Skeletal muscle satellite cell (primary cell): ENCODE results near the gene OSCP1. TPM values are rescaled to one million over a fixed set of nuclear protein-coding genes. Genes with fewer than 3 reads are reported as not detected.

Experiments used
- H3K27me3 ChIP-seq: 2 replicates; pipeline ENCODE4 v1.7.0; 2013; ENCODE audit warnings: low read length; ENCODE audit not compliant: control insufficient read depth, insufficient read depth
- H3K36me3 ChIP-seq: 2 replicates; pipeline ENCODE4 v1.7.0; 2013; ENCODE audit warnings: mild to moderate bottlenecking, control low read depth, low read length; ENCODE audit not compliant: insufficient read depth
- H3K4me1 ChIP-seq: 2 replicates; pipeline ENCODE4 v1.7.0; 2013; ENCODE audit warnings: low read length; ENCODE audit not compliant: control insufficient read depth, insufficient read depth
- H3K4me2 ChIP-seq: 2 replicates; pipeline ENCODE4 v1.7.0; 2013; ENCODE audit warnings: mild to moderate bottlenecking, low read length
- H3K4me3 ChIP-seq: 2 replicates; pipeline ENCODE4 v1.7.0; 2013; ENCODE audit warnings: low read length
- H3K9ac ChIP-seq: 2 replicates; pipeline ENCODE4 v1.7.0; 2013; ENCODE audit warnings: mild to moderate bottlenecking, low read depth, low read length, moderate library complexity
- H3K9me3 ChIP-seq: replicated peaks from 2 replicates; pipeline ENCODE4 v1.7.0; 2013; ENCODE audit warnings: mild to moderate bottlenecking, control low read depth, low read length
- small RNA-seq: library from RNA; depleted of rRNA; stranded (forward); fragments of <200 nt; gene quantifications from one replicate; pipeline ENCODE3, GENCODE V24; 2012

Gene OSCP1

GRCh38 chr1:36372617-36373016, 77.6 kb downstream of the OSCP1 start:
- peaks cover 47% of the 10 kb centered on the region for H3K4me1 ChIP-seq
- peak overlapping the region; percentile 6 for H3K4me3 ChIP-seq

GRCh38 chr1:36369061-36369861, 81.0 kb downstream of the OSCP1 start:
- no peak overlapping the region for H3K4me3 ChIP-seq
- H3K4me2 ChIP-seq = no peak overlapping the region
- no peaks in the 10 kb centered on the region for H3K27me3 ChIP-seq
- H3K9me3 ChIP-seq = no peaks in the 10 kb centered on the region
- H3K9ac ChIP-seq = no peak overlapping the region
- peaks cover 14% of the 10 kb centered on the region for H3K36me3 ChIP-seq
- peaks cover 55% of the 10 kb centered on the region for H3K4me1 ChIP-seq

More at GRCh38 chr1:36372617-36373016, 77.6 kb downstream of the OSCP1 start:
- Histone ChIP-seq H3K9me3 (no peaks in the 10 kb centered on the region), H3K9ac (peak overlapping the region; percentile 73), H3K4me2 (peak overlapping the region; percentile 79), H3K36me3 (peaks cover 16% of the 10 kb centered on the region), H3K27me3 (no peaks in the 10 kb centered on the region)

Small RNAs within 50 kb of the gene (small RNA-seq; reads per million reads assigned to genes)
- gene RNU4-27P (not detected), gene SNORA63C (2.1 reads per million, percentile 67 among the genes with 10 or more reads in this experiment)
